Cardiac septum (tissue), 1 donor: ENCODE results near the gene C19orf47. TPM values are rescaled to one million over a fixed set of nuclear protein-coding genes. Genes with fewer than 3 reads are reported as not detected.

ENCODE experiments used
- DNase-seq: peaks from one replicate; pipeline ENCODE4 v3.0.0-alpha.2; 2020; ENCODE audit warnings: low spot score
- intact Hi-C: fragments of 100-400 bp; cut with DNase I; formaldehyde crosslinking; loops from one replicate; pipeline ENCODE4 v1.14.0; 2022
- total RNA-seq: library from RNA; stranded (reverse); fragmentation: NEBNext Ultra II Directional; extraction: Animal tissue kit (Norgen Biotek cat#: 25700); gene quantifications from one replicate; pipeline ENCODE4 v1.2.1, GENCODE V29; 2021
- donor health status: DM: no; HTN: no; CAD: no.

The C19orf47 gene
- total RNA-seq, 1 donor from 2014 or later, result 135 TPM

DNA sequence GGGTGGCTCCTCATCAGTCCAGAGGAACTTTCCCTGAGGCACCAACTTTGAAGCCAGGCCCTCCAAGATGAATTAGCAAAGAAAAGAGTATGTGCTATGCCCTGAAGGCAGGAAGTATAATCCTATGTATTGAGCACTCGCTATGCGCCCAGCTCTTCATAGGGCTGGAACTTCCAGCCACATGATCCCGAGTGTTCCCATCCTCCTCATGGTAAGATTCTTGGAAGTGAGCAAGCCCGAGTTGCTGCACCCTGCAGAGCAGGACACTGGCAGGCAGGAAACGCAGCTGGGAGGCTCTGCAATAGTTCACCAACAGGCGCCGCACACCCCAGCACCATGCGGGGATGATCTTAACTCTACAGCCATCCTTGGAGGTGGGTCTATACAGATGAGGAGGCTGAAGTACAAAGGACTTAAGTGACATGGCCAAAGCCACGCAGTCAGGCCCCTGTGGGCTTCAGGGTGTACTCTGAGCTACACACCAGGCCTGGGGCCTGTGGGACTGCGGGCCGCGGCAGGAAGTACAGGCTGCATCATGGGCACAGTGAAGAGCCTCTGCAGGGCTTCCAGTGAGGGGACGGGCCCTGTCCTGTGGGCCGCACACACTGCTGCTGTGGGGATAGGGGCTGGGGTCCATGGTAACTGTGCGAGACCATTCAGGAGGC lies 25.1 kb downstream of the C19orf47 start:
- intact Hi-C loops, result no loop called here
- DNase-seq, result peak; percentile 19

DNA sequence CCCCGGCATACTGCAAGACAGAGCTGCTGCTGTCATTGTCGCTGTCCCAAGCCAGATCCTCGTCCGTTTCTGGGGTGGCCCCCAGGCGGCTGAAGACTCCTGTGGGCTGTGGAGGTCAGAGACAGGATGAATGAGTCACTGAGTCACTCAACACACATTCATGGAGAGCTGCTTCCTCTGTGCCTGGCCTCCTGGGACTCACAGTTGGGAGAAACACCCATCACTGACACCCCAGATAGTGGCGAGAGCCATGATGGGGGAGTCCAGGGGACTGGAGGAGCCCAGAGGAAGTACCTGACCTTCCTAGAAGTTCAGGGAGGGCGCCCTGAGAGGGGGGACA lies 26.0 kb downstream of the C19orf47 start:
- intact Hi-C loops, result no loop called here
- no peak for DNase-seq

DNA sequence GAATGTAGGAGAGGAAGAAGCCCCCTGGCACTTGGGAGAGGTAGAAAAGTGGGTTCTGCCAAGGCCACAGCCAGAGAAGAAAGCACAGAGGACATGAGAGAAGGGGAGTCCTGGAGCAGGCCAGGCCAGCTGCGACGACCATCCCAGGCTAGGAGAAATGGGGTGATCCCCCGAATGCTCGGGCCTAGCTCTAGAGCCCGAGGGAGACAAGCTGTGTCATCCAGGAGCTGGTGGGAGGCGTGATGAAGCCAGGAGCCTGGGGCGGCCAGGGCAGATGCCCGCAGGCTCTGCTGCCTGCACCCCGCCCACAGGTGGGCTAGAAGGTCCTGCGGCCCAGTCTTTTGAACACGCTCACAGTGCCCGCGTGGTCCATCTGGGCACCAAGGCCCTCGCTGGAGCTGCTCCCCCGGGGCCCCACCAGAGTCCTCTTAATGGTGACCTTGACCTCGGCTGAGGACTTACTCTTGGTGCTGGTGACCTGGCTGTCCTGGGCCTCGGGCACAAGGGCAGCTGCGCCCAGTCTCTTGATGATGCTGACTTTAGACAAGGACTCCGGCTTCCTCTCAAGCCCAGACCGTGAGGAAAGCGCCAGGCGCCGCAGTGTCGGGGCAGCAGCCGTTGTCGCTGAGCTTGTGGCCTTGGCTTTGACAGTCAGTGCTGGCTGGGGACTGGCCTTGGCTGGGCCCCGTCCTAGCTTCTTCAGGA lies 26.5 kb downstream of the C19orf47 start:
- DNase-seq, result no peak
- intact Hi-C loops, result no loop called here

DNA sequence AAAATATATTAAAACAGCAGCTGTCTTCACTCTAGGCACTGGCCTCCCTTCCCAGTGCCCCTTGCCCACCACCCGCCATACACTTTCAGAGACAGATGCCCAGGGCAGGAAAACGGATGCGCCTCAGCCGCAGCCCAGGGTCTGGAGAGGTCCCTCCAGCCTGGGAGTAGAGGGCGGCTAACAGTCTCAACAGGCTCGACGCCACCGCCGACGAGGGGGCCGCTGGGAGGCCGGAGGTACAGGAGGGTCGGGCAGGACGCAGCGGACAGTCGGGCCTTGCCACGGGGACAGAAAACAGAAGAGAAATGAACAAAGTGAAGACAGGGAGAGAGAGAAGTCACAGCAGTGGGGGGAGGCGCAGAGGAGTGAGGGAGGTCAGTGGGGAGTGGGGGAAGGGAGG lies 27.1 kb downstream of the C19orf47 start:
- DNase-seq, result no peak
- intact Hi-C loops, result no loop called here

DNA sequence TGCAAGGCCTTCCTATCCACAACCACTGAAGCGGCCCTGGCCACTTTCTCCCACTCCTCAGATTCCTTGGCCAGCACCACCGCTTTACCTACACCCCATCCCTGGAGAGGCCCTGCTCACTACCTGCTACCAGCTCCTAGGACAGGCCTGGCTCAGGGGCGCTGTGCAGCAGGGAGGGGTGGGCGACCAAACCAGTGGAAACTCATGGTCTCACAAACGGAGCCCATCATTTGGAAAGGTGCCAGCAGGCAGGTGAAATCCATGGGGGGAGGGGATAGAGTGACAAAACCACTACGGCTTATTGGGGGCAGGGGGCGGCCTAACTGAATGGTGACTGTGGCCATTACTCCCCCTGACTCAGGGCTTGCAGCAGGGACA lies 27.6 kb downstream of the C19orf47 start:
- intact Hi-C loops, result no loop called here
- DNase-seq, result peak; percentile 69

DNA sequence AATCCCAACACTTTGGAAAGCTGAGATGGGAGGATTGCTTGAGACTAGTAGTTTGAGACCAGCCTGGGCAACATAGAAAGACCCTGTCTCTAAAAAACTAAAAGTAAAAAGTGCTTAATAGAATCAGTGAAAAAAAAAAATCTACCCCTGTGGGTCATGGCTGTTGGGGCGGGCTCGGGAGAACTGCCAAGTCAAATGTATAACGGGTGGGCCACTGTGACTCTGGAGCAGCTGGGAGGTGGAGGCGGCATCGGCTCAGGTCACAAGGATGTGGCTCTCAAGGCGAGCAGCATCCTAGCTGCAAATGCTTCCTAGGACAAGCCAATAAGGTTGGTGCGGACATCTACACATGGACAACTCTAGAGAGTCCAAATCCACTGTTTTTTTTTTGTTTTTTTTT lies 30.9 kb downstream of the C19orf47 start:
- intact Hi-C loops, result no loop called here
- no peak for DNase-seq

- no peak for DNase-seq
- intact Hi-C loops, result no loop called here
These were observed 32.3 kb downstream of the C19orf47 start for GRCh38 chr19:40315812-40316470.

DNA sequence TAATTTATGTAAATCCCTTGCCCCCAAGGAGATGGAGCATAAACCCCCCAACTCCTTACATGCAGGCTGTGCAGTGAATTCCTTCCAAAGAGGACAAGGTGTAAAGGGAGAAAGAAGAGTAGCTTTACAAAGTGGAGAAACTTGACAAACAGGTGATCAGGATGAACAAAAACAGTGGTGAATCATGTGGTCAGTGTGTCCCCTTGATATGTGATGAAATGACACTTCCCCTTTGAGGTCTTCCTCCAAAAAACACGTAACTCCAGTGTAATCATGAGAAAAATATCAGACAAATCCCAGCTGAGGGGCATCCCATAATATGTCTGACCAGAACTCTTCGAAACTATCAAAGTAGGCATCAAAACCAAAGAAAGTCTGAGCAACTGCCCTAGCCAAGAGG lies 33.5 kb downstream of the C19orf47 start:
- DNase-seq, result no peak
- intact Hi-C loops, result no loop called here

DNA sequence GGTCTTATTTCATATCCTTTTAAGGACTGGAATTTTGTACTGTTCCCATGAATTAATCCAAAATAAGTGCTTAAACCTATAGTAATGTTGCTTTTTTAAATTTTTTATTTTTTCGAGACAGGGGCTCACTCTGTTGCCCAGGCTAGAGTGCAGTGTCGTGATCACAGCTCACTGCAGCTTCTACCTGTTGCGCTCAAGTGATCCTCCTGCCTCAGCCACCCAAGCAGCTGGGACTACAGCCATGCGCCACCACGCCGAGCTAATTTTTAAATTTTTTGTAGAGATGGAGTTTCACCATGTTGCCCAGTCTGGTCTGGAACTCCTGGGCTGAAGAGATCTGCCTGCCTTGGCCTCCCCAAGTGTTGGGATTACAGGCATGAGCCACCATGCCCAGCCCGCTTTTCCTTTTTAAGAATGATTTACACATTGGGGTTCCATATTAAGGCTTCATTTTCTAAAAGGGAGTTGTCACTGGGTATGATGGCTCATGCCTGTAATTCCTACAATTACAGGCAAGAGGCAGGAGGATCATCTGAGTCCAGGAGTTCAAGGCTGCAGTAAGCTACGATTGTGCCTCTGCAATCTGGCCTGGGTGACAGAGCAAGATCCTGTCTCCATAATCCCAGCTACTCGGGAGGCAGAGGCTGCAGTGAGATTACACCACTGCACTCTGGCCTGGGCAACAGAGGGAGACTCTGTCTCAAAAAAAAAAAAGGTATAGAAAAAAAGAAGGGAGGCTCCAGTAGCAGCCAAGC lies 34.8 kb downstream of the C19orf47 start:
- DNase-seq, result no peak
- intact Hi-C loops, result no loop called here

DNA sequence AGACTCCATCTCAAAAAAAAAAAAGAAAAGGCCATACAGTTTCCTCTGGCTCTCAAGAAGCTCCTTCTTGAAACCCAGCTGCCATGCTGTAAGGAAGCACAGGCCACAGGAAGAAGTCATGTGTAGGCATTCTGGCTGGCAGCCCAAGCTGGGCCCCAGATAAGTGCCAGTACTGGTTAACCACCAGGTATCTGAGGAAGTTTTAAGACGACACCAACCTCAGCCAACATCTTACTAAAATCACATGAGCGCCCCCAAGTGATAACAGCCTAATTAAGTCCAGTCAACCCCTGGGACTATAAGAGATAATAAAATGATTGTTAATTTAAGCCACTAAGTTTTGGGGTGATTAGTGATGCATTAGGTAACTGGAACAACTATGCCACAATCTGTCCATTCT lies 35.7 kb downstream of the C19orf47 start:
- intact Hi-C loops, result no loop called here
- no peak for DNase-seq

GRCh38 chr19:40309666-40310065 lies 38.5 kb downstream of the C19orf47 start:
- intact Hi-C loops, result loop anchor here (10.0 kb wide), 1 partner anchor 325 kb away; no protein-coding TSS in a partner anchor
- no peak for DNase-seq

- intact Hi-C loops, result loop anchor here (10.0 kb wide), 1 partner anchor 329 kb away; no protein-coding TSS in a partner anchor
- DNase-seq, result no peak
These were observed 42.8 kb downstream of the C19orf47 start for GRCh38 chr19:40305403-40305802.

DNA sequence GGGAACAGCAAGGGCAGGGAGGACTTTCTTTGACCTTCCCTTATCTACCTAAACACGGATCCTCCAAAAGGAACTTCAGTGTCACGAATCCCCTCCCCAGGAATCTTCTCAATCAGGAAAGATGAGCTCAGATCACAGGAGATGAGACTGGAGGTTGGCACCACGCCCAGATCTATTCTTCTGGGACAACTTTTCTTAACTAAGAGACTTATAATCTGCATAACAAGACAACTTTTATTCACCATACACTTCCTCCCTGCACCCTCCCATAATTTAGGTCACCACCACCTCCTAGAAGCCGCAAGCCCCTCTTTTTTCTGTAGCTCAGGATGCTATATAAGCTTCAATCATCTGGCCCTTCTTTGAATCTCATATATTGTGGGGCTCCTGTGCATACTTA lies 43.9 kb downstream of the C19orf47 start:
- no peak for DNase-seq
- intact Hi-C loops, result loop anchor here (5.0 to 10.0 kb wide), 2 partner anchors 298 to 330 kb away; partner anchors contain the start of gene LTBP4

- intact Hi-C loops, result loop anchor here (5.0 to 10.0 kb wide), 2 partner anchors 299 to 331 kb away; partner anchors contain the start of gene LTBP4
- DNase-seq, result no peak
These were observed 44.4 kb downstream of the C19orf47 start for GRCh38 chr19:40303765-40304164.

GRCh38 chr19:40302224-40303011 lies 45.8 kb downstream of the C19orf47 start:
- intact Hi-C loops, result loop anchor here (5.0 to 10.0 kb wide), 2 partner anchors 300 to 332 kb away; partner anchors contain the start of gene LTBP4
- DNase-seq, result no peak

DNA sequence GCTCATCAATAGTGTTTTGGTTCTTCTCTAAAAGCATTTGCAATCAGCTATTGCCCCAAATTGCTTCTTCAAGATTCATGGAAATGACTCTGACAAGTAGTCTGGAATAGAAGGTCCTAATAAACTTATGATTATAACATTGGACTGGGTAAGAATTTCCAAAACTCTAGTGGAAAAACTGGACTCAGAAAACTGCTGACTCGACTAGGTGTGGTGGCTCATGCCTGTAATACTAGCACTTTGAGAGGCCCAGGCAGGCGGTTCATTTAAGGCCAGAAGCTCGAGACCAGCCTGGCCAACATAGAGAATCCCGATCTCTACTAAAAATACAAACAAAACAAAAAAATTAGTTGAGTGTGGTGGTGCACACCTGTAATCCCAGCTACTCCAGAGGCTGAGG lies 47.5 kb downstream of the C19orf47 start:
- intact Hi-C loops, result loop anchor here (5.0 to 10.0 kb wide), 2 partner anchors 302 to 334 kb away; partner anchors contain the start of gene LTBP4
- no peak for DNase-seq

DNA sequence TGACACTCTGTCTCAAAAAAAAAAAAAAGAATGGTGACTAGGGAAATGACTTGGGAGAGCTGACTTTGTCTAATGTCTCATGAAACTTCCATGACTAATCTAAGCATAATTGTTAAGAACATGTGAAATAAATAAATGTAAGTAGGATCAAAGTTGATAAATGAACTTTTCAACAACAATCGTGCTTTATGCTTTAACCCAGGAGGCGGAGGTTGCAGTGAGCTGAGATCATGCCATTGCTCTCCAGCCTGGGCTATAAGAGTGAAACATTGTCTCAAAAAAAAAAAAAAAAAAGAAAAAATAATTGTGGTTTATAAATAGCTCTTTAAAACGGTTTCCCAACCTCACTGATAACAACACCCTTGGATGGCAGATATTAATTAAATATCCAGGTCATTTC lies 50.2 kb downstream of the C19orf47 start:
- DNase-seq, result no peak
- intact Hi-C loops, result no loop called here

- no peak for DNase-seq
These were observed 53.6 kb downstream of the C19orf47 start for GRCh38 chr19:40294560-40294959.

DNA sequence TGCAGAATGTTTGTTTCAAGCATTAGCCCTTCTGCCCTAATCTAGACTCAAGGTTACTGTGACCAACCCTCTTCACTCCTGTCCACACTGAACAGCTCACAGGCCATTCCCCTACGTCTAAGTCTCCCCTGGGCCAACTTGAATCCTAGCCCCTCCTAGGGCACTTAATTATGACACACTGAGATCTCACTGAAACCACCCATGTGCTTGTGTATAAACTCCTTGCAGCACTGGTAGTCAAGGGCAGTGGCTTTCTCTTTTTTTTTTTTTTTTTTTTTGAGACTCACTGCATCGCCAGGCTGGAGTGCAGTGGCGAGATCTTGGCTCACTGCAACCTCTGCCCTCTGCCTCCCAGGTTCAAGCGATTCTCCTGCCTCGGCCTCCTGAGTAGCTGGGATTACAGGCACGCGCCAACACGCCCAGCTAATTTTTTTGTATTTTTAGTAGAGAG lies 61.2 kb downstream of the C19orf47 start:
- intact Hi-C loops, result no loop called here
- no peak for DNase-seq

More at GRCh38 chr19:40294560-40294959, 53.6 kb downstream of the C19orf47 start:
- intact Hi-C loops, result no loop called here
